NCI-H1417 treated with DMSO at 0.1 percent for 48 hours (cell line): ENCODE data around the gene TWIST1.

ENCODE experiments used
- DNase-seq: peaks from one replicate; lab custom pipeline; 2025; lab: John Stamatoyannopoulos, UW

The TWIST1 gene

DNA sequence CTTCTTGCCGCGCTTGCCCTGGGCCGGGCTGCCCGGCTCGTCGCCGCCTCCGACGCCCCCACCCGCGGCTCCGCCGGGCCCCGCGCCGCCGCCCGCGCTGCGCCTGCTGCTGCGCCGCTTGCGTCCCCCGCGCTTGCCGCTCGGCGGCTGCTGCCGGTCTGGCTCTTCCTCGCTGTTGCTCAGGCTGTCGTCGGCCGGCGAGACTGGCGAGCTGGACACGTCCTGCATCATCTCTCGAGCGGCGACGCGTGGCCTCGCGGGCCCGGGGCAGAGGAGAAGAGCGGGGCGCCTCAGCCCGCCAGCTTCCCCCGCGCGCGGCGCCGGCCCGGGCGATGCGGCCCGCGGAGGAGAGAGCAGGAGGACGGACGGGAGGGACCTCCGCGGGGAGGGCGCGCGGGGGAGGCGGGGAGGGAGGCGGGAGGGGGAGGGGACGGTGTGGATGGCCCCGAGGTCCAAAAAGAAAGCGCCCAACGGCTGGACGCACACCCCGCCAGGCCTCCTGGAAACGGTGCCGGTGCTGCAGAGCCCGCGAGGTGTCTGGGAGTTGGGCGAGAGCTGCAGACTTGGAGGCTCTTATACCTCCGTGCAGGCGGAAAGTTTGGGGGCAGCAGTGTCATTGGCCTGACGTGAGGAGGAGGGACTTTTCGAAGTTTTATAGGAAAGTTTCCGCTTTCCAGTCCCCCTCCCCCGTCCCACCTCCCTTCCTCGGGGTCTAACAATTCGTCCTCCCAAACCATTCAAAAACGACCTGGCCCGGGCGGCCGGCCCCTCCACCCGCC, at the start of gene TWIST1:
TWIST1 (minus strand) TSS at position 546 of the 779 bp plus-strand sequence; CDS start at position 231, 315 bp downstream.
- no peak for DNase-seq

DNA sequence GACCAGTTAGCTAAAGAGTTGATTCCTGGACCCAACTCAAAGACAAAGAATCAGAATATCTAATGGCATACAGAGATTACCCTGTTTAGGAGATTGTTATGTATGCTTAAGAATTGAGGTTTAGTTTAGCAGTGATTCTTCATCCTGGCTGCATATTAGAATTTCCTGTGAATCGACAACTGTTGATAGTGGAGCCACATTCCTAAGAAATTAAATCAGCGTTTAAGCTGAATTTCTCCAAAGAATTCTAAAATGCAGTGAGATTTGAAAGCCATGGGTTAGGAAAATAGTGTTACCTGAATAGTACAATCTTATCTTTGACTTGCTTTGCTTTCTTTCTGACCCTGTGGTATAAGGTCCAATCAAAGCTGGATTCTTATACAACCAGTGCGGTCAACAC, 44.2 kb upstream of the TWIST1 start:
- no peak for DNase-seq

DNA sequence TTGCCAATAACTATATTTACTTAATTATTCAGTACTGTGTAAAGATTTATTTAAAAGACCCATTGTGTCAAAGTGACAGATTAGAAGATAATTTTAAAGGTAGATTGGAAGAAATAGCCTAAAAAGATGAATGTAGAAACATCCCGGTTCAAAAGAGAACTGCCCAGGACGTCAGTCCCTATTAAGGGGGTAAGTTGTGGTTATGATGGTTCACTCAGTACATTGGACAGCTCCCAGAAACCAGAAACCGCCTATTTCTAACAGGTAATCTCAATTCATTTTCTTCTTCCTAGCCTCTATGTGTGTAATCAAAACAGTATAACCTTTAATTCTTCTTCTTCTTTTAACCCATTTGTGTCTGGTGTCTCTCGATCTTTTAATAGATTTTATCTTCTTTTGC, 29.3 kb upstream of the TWIST1 start:
- DNase-seq, result no peak

DNA sequence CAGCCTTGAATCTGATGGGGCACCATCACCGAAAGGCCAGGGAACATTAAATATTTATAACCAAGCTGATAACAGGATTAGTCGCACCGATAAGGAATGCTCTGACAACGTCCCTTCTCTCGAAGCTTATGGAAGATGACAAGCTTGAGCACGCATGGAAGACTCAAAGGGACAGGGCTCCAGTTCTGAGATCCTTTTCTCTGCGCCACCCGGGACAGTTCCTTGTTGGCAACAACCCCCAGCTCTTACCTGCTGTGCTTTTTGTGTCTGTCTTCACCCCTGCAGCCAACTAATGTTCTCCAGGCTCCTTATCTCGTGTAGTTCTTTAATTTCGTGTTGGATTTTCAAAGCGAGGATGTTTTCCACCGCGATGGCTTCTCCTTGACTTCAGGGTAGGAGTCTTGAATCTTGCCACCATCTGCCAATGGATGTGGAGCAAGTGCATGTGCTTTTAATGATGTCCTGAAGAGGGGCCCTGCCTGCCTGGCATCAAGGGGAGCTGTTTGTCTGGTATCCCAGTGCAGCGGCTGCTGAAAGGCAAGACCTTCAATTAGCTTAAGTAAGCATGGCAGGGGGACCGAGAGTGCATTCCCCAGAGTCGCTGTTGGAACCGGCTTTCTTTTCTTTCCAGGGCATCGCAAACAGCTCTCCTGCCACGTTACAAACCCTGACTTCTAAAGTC, 28.1 kb upstream of the TWIST1 start:
- no peak for DNase-seq

DNA sequence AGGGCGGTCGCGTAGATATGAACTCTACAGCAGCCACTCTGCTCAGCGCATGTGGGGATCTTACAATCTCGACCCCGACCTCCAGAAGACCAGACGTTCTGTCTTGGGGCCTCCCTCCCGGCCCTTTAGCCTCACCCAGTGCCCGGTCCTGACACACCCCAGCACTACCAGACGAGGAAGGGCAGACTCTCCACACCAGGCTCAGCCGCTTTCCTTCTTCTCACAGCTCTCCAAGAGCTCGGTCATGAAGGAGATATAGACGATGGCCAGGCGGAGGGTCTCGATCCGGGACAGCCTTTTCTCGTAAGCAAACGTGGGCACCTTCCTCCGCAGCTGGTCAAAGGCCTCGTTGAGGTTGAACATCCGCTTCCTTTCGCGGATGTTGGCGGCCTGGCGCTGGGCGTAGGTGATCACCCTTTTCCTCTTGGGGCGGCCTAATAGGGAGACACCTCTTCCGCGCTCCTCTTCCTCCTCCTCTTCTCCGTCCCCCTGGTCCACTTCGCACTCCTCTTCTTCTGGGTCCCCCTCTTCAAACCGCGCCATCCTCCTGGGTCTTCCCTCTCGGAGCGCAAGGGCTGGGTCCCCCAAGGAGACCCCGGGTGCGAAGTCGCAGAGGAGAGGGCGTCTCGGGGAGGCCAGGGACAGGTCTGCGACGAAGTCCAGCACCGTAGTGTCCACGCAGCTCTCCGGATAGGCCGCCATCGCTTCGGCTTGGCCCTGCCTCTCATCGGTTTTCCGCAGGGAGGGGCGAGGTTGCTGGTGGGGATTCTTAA, 27.4 kb upstream of the TWIST1 start, which contains the start of gene FERD3L:
FERD3L (minus strand) TSS at position 761 of the 773 bp plus-strand sequence; CDS start at position 702, 59 bp downstream.
- DNase-seq, result no peak

DNA sequence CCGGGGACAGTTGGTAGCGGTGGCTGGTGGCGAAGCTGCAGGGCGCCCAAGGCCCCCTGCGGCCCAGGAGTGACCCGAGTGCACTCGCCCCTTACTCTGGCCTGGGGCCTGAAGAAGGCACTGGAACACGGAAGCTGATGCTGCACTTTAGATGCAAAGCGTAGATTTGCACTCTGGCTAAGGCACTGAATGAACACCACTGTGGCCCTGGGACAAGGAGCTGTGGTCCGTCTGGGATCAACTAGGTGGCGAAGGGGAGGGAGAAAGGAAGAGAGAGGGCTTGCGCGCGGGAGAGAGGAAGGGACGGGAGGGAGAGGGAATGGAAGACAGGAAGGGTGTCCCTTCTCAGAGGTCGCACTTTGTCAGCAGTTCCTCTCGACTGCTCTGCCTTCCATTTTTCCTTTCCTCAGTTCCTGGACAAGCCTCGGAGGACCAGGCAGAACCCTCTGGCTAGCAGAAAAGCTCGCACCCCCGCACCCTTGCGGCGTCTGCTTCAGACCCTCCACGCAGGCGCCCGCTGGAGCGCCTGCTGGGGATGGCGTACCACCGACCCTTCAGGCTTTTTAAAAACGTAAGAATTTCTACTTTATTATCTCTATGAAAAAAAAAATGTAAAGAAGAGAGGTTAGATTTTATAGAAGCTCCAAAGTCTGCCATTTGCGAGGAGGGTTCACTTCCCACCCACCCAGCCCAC, 26.6 kb upstream of the TWIST1 start:
- DNase-seq, result no peak

DNA sequence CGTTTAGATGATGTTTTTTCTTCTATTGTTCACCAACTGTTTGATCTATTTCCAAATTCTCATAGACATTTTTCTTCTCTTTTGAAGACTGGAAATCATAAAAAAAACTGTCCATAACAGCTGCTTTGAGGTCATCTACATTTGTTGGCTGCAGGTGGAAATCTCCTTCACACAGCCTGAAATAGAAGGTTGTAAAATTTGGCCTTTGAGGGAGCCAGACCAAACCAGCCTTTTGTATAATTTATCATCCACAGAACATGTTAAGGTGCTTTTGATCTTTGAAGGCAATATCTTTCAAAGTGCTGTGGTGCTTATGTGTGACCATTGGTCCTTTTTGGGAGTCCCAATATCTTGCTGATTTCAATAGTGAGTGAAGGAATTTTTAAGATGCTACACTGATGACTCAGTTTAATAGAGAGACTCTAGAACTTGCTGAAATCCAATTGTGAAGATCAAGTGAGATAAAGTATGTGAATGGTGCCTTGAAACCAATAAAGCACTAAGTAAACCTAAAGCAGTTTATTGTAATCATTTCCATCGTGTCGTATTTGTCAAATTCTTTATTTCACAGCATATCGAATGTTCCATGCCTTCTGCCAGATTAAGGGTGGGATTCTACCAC, 22.4 kb upstream of the TWIST1 start:
- no peak for DNase-seq

DNA sequence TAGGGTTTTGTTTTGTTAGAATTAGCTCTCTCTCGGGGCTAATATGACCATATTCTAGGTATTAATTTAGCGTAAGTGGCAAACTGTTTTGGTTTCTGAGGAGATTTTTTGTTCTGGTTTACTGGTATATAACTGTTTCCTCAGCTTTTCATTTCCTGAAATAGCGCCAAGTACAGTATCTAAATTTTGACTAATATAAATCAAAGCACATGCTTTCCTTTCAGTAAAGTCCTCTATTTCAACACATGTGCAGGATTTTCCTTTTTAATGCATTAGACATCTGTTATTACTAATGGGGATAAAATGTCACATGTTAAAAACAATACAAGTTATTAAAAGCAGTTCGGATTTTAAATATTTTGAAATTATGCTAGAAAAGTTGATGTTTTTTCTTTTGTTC, 16.4 kb upstream of the TWIST1 start:
- DNase-seq, result no peak

DNA sequence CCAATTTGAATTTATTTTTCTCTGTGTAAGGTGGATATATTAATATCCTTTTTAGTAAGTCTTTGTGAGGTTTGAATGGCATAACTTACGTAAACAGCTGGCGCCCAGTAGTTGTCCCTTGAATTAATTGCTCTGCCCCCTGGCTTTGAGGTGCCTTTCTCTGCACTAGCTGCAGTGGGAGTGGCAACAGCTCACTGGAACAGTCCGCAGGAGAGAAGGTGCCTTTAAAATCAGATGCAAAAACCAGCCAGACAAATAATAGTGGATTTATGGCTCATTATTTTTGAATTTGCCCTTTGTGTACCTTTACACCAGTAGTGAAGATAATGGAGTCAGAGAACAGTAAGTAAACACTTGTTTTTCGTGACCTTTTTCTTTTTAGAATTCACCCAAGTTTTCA, 16.0 kb upstream of the TWIST1 start:
- no peak for DNase-seq

DNA sequence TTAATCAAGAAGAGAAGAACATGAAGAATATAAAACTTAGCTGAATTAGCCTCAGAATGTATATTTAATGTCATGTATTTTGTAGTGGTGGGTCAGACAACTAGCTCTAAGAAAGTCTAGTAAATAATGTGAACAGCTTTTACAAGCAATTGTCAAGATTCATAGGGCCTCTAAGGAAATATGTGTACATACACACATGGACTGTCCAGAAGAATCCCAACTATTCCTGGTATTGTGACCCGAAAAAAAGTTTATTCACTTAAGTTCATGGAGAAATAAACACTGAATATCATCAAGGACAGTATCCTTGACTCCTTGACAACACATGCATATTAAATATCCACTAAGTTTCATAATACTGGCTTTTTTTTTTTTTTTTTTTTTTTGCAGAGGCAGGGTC, 11.4 kb upstream of the TWIST1 start:
- no peak for DNase-seq

DNA sequence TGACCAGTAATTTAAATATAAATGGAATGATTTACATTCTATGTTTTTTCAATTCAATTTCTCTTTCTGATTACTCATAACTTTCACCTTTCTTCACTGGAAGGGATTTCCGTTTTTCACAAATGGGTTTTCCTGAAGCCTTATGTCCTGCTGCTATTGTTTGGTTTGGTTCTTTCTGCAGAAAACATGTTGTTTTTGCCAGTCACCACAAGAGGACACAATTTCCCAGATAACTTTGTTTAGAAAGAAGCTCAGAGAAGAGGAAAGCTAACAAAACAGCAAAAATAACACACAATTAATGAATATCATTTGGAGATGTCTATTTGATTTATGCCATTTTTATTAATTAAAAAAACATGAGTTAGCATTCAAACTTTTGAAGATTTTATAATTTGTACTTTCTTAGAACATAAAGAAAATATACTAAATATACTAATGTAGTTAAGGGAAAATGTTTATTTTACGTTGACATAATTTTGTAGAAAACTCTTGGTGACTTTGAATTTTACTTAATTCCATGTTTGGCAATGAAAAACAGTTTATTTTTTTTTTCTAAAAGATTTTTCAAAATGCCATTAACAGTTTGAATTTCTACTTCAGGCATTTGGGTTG, 4.6 kb upstream of the TWIST1 start:
- peak; percentile 42 for DNase-seq

DNA sequence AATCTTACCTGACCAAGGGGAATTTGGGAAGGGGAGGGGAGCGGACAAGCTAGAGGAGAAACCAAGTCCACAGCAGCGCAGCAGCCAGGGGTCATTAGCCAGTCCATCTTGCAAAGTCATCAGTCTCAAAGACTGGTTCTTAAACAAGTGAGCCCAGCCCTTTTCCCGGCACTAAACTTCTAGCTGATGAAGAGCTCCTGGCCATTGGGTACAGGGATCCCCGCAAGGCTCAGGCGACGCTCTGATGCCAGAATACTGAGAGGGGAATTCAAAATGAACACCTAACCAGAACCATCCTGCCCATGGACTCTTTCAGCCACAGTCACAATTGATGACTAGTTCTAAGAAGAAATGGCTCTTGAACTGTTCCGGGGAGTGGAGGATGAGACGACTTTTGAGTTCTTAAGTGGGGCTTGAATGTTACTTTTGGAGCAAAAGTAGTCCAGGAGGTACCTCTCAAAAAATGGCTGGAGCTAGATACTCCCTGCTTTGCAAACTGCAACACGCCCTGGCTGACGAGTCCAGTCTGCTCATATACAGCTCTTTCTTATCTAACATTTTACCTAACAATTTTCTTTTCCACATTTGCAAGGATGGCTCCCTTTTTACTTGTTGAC, 2.5 kb upstream of the TWIST1 start:
- no peak for DNase-seq

DNA sequence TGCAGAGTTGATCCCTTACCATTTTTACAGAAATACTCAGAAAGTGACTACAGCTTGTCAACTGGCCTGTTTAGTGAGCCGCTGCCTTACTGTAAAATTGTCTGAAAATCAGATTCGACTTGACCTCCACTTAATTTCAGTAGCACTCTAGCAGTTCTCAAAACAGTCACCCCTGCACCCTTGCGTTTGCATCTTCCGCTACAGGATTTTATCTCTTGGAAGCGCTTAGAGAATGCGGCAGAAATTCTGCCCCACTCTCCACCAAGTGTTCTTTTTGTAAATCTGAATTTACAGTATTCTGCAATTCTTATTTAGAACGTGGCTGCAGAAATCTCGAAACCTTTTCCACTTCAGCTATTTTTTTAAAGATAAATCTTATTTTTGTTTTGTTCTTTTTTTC, 1.9 kb upstream of the TWIST1 start:
- DNase-seq, result no peak

DNA sequence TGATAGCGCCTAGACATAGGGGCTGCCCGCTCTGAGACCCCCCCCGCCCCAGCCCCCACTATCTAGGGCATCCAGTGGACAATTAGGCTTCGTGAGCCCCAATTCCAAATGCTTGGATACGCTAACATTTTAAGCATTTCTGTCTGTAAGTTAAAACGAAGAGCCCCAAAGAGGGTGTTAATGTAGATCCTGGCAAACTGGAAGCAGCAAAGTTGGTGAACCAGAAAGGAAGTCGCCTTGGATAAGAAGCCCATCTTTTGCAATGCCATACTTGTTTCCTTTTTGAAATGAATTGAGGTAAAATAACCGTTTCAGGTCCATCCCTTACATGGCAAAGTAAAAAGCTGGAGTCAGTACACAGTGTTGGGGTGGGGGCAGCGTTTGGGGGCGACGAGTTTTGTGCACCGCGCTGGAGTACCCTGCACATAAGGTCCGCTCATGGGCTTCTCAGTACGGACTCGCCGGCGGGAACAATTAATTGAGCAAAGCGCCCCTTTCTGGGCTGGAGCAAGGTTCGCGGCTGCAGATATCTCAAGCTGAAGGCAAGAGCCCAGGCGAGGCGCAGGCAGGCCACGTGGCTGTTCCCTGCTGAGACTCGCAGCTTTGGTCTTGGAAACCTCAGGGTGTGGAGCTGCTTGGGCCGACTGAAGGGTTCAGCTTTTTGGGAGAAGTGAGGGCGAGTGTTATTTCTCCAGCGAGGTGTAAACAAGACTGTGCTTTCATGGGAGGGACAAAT, 1.4 kb upstream of the TWIST1 start:
- no peak for DNase-seq

DNA sequence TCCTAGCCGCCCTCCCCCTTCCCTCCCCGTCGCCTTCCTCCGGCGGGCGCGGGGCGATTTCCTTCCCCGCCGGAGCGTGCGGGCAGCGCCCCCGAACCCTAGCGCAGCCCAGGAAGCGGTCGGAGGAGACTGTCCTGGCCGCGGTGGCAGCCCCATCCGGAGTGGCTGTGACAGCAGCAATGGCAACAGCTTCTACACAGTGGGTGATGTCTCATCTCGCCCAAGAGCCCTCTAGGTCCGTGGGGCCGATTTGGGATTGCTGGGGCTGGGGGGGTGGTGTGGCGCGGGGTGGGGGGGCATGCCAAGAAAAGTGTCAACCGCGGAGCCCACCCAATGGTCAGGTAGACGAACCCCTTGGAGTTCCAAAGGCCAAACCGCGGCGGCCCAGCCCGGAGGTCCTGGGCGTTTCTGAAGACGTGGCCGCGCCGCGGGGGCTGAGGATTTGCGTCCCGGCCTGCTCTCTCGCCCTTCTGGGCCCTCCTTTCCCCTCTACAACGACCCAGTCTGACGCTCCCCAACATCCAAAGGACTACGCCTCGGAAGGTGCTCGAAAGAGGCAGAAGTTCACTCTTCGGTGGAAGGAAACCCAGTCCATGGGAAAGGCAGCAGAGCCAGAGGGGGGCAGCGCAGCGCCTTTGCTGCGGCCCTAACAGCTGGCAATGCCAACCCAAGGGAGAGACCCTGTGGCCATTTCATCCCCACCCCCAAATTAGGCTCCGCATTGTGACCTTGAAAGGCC, 603 bp upstream of the TWIST1 start:
- no peak for DNase-seq

DNA sequence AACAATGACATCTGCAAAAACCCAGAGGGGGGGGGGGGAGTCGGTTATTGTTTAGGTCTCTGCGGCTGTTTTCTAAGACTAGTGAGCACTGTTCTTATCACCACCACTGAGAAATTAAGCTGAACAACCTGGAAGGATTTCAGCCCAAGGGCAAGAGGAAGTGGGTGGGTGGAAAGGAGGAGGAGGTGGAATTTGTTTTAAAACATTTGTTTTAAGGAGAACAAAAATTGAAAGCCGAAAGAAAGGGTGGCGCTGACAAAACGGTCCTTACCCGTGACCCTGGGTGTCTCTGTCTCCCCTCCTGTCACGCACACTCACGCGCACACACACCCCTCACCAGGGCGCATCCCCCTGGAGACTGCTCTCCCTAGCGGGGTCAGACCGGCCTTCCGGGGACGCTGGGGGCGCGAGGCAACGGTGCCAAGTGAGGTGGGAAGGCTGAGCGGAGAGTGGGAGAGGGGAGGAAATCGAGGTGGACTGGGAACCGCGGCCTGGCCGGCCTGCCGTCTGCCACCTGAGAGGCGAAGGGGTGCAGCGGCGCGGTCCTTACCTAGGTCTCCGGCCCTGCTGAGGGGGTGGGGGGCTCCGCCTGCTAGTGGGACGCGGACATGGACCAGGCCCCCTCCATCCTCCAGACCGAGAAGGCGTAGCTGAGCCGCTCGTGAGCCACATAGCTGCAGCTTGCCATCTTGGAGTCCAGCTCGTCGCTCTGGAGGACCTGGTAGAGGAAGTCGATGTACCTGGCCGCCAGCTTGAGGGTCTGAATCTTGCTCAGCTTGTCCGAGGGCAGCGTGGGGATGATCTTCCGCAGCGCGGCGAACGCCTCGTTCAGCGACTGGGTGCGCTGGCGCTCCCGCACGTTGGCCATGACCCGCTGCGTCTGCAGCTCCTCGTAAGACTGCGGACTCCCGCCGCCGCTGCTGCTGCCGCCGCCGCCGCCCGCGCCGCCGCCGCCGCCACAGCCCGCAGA, 1.0 kb downstream of the TWIST1 start:
- peak; percentile 30 for DNase-seq

DNA sequence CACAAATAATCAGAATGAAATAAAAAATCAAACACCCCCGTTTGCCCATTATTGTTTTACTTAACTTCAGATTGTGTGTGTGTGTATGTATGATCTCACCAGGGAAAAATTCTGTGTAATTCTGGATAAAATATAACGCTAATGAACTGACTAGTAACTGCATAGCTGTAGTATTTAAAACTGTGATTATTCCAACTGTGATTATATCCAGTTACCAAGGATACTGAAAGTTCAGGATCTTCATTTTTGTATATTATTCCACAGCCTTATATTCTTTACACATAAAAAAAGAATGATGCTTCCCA, 2.9 kb downstream of the TWIST1 start:
- DNase-seq, result no peak

DNA sequence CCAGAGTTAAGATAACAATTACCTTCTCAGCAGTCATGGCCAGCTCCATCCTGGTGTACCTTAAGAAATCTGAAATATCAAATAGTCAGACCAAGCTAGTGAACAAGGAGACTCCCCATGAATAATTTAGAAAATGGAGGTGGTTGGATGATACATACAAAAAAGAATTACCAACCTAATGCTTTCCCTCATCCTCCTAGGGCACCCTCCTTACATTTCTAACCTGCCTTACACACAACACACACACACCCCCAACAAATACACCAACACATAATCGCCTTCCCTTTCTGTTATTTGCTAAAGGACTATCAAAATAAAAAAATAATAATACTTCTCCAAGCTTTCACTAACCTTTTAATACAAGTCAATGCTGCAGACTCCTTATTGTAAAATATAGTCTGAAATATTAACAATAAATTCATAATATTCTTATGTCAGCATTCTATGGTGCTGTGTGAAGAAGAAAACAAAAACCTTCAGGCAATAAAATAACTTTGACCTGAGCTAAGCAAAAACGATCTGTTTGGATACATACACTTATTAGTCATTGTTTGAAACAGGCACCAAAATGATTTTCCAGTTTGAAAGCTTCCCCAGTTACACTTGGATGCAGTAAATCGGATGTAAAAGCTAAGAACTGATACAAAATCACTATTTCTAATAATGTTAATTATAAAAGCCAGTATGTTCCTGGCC, 3.4 kb downstream of the TWIST1 start:
- DNase-seq, result no peak
